NB4 (cell line): ENCODE data around the gene WSCD2.

Experiments
- MYC ChIP-seq: IDR thresholded peaks from 2 replicates; pipeline ENCODE4 v1.6.1; 2011; ENCODE audit warnings: low read depth, low read length
- TF ChIP-seq, protein P1 (sequence below): IDR thresholded peaks from one replicate; pipeline ENCODE4 v1.5.1; 2012; ENCODE audit warnings: low read depth, low read length
- TF ChIP-seq, protein P2 (sequence below): IDR thresholded peaks from 2 replicates; pipeline ENCODE4 v1.6.1; 2011; ENCODE audit warnings: low read depth, low read length

DNA sequence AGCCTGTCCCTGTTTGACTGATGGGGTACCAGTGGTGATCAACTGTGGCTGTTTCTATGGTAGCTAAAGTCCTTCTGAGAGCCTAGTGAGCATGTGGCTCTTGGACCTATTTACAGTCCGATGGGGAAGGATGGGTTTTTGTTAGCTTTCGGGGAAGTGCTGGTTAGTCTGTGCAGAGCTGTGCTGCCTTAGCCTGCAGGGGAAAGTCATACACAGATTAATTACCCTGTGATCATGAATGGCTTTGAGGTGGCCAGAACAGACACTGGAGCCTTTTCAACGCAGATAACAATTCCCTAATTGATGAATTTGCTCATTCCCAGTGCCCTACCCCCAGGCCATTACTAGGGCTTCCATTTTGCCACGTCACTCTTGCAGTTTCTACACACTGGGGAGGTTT, 99.7 kb downstream of the WSCD2 start:
- TF ChIP-seq, protein P1, sequence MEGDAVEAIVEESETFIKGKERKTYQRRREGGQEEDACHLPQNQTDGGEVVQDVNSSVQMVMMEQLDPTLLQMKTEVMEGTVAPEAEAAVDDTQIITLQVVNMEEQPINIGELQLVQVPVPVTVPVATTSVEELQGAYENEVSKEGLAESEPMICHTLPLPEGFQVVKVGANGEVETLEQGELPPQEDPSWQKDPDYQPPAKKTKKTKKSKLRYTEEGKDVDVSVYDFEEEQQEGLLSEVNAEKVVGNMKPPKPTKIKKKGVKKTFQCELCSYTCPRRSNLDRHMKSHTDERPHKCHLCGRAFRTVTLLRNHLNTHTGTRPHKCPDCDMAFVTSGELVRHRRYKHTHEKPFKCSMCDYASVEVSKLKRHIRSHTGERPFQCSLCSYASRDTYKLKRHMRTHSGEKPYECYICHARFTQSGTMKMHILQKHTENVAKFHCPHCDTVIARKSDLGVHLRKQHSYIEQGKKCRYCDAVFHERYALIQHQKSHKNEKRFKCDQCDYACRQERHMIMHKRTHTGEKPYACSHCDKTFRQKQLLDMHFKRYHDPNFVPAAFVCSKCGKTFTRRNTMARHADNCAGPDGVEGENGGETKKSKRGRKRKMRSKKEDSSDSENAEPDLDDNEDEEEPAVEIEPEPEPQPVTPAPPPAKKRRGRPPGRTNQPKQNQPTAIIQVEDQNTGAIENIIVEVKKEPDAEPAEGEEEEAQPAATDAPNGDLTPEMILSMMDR, result no peak
- TF ChIP-seq, protein P2, sequence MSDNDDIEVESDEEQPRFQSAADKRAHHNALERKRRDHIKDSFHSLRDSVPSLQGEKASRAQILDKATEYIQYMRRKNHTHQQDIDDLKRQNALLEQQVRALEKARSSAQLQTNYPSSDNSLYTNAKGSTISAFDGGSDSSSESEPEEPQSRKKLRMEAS, result no peak
- no peak for TF ChIP-seq MYC
